Stimulated activated naive B cell treated with anti-CD40 and anti-IgM and Interleukin-4, amounts not matched to agents 10 μg/mL and 1 μg/mL and 100 μg/mL, for 72 hours (primary cell): ENCODE measurements around the gene ANO10.
A peak's percentile ranks its signal among the peaks of the same experiment; 100 is the strongest.
"Not testable (repeated sequence)": the region's sequence is repeated elsewhere in the genome, so short reads cannot be mapped to it uniquely, and the experiment has no call there.

Experiments
- ATAC-seq, 2 donors: fragments of 150-1000 bp; cut with Tn5 transposase; replicated peaks; 2 replicates each; pipeline ENCODE4 v1.10.0; 2021; ENCODE audit warnings: moderate library complexity in 1 of 2
- DNase-seq: peaks from one replicate; pipeline ENCODE4 v3.0.0; 2021
- H3K27ac Mint-ChIP-seq: one replicate; pipeline ENCODE4 v1.8.0; 2022; ENCODE audit warnings: mild to moderate bottlenecking, mixed read lengths
- H3K27me3 Mint-ChIP-seq, 2 donors: one replicate each; pipeline ENCODE4 v1.8.0; 2022; ENCODE audit warnings: mixed read lengths in 2 of 2
- H3K36me3 Mint-ChIP-seq, 2 donors: one replicate each; pipeline ENCODE4 v1.8.0; 2022; ENCODE audit warnings: mixed read lengths in 2 of 2, mild to moderate bottlenecking in 1 of 2
- H3K4me1 Mint-ChIP-seq, 2 donors: one replicate each; pipeline ENCODE4 v1.8.0; 2022; ENCODE audit warnings: mixed read lengths in 2 of 2, mild to moderate bottlenecking in 1 of 2
- H3K4me3 Mint-ChIP-seq, 2 donors: one replicate each; pipeline ENCODE4 v1.8.0; 2022; ENCODE audit warnings: mild to moderate bottlenecking in 2 of 2, mixed read lengths in 2 of 2, moderate library complexity in 1 of 2
- H3K9me3 Mint-ChIP-seq, 2 donors: one replicate each; pipeline ENCODE4 v1.8.0; 2022; ENCODE audit warnings: mixed read lengths in 2 of 2, mild to moderate bottlenecking in 1 of 2

Gene ANO10

GRCh38 chr3:43361077-43361476, 260.7 kb downstream of the ANO10 start:
- no peak for ATAC-seq
- Mint-ChIP-seq H3K36me3 (peaks cover 3 to 30% of the 10 kb centered on the region in 2 donors), H3K9me3 (peaks cover 10 to 12% of the 10 kb centered on the region in 2 donors), H3K27ac (no peak overlapping the region), H3K27me3 (no peaks in the 10 kb centered on the region), H3K4me1 (no peaks in the 10 kb centered on the region), H3K4me3 (no peak overlapping the region)
- no peak for DNase-seq

GRCh38 chr3:43356033-43356432, 265.8 kb downstream of the ANO10 start:
- peak overlapping the region; percentile 53 for H3K27ac Mint-ChIP-seq
- not testable (repeated sequence) for H3K4me3 Mint-ChIP-seq, ATAC-seq, H3K4me1 Mint-ChIP-seq, DNase-seq, H3K27me3 Mint-ChIP-seq
- peaks cover 43 to 55% of the 10 kb centered on the region in 2 donors for H3K36me3 Mint-ChIP-seq
- H3K9me3 Mint-ChIP-seq, result peaks cover 49 to 51% of the 10 kb centered on the region in 2 donors

- peaks cover 0 to 3% of the 10 kb centered on the region in 2 donors for H3K4me1 Mint-ChIP-seq
- ATAC-seq (no peak), DNase-seq (no peak)
- no peak overlapping the region for H3K27ac Mint-ChIP-seq
- no peaks in the 10 kb centered on the region for H3K27me3 Mint-ChIP-seq
- no peak overlapping the region for H3K4me3 Mint-ChIP-seq
- peaks cover 45 to 73% of the 10 kb centered on the region in 2 donors for H3K36me3 Mint-ChIP-seq
- H3K9me3 Mint-ChIP-seq, result peaks cover 47 to 52% of the 10 kb centered on the region in 2 donors
These were observed 267.7 kb downstream of the ANO10 start for GRCh38 chr3:43353923-43354670.

- DNase-seq (no peak), ATAC-seq (no peak)
- H3K4me1 Mint-ChIP-seq, result peaks cover 0 to 3% of the 10 kb centered on the region in 2 donors
- H3K36me3 Mint-ChIP-seq, result peaks cover 49 to 80% of the 10 kb centered on the region in 2 donors
- no peaks in the 10 kb centered on the region for H3K27me3 Mint-ChIP-seq
- H3K4me3 Mint-ChIP-seq, result no peak overlapping the region
- H3K27ac Mint-ChIP-seq, result no peak overlapping the region
- H3K9me3 Mint-ChIP-seq, result peaks cover 47 to 52% of the 10 kb centered on the region in 2 donors
These were observed 268.4 kb downstream of the ANO10 start for GRCh38 chr3:43353393-43353792.

GRCh38 chr3:43349716-43350115, 272.1 kb downstream of the ANO10 start:
- ATAC-seq, result no peak
- no peaks in the 10 kb centered on the region for H3K27me3 Mint-ChIP-seq
- peaks cover 57 to 89% of the 10 kb centered on the region in 2 donors for H3K36me3 Mint-ChIP-seq
- no peak overlapping the region for H3K4me3 Mint-ChIP-seq
- peaks cover 5% of the 10 kb centered on the region in 2 donors for H3K4me1 Mint-ChIP-seq
- no peak overlapping the region for H3K27ac Mint-ChIP-seq
- peaks cover 26 to 29% of the 10 kb centered on the region in 2 donors for H3K9me3 Mint-ChIP-seq
- DNase-seq, result no peak

DNA sequence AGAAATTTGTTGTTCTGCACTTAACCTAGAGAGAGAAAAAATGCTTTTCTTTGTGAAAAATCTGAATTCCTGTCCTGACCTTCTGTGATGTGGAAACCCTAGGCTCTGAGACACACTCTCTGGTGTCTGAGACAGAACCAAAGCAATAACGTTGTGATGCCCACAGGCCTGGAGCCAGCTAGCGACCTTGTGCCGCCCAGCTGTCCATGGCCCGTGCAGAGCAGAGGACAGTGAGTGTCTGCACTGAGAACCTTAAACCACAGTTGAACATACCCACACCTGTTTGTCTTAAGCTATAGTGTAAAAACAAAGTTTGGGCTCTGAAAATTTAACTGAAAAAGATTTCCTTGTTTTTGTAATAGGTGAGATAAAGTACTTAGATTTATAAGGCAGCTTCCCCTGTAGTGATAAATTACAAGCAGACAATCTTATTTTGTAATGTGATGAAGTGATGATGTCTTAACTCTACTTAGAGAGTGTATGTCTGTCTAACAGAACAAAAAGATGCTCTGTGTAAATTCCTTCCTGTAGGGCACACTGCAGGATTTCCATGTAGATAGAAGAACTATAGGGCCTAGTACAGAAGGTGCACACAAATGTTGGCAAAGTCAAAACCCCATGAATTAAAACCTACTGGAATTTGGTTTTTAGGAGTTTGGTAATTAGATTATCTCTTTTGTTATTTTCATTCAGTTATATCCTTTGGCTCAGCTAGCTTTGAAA, 272.8 kb downstream of the ANO10 start:
- H3K4me3 Mint-ChIP-seq, result no peak overlapping the region
- peaks cover 5% of the 10 kb centered on the region in 2 donors for H3K4me1 Mint-ChIP-seq
- H3K36me3 Mint-ChIP-seq, result peaks cover 50 to 84% of the 10 kb centered on the region in 2 donors
- no peak overlapping the region for H3K27ac Mint-ChIP-seq
- no peaks in the 10 kb centered on the region for H3K27me3 Mint-ChIP-seq
- no peak for ATAC-seq
- DNase-seq, result no peak
- H3K9me3 Mint-ChIP-seq, result peaks cover 19 to 22% of the 10 kb centered on the region in 2 donors

- H3K4me1 Mint-ChIP-seq, result peaks cover 5% of the 10 kb centered on the region in 2 donors
- no peaks in the 10 kb centered on the region for H3K27me3 Mint-ChIP-seq
- H3K27ac Mint-ChIP-seq, result peak overlapping the region; percentile 51
- H3K4me3 Mint-ChIP-seq, result no peak overlapping the region
- H3K9me3 Mint-ChIP-seq, result peaks cover 16 to 18% of the 10 kb centered on the region in 2 donors
- ATAC-seq, result no peak
- peaks cover 46 to 84% of the 10 kb centered on the region in 2 donors for H3K36me3 Mint-ChIP-seq
- DNase-seq, result no peak
These were observed 273.5 kb downstream of the ANO10 start for GRCh38 chr3:43348350-43348749.

GRCh38 chr3:43347774-43348173, 274.0 kb downstream of the ANO10 start:
- DNase-seq (no peak), ATAC-seq (no peak)
- H3K27ac Mint-ChIP-seq, result no peak overlapping the region
- H3K4me3 Mint-ChIP-seq, result no peak overlapping the region
- H3K27me3 Mint-ChIP-seq, result no peaks in the 10 kb centered on the region
- peaks cover 5% of the 10 kb centered on the region in 2 donors for H3K4me1 Mint-ChIP-seq
- H3K9me3 Mint-ChIP-seq, result peaks cover 14 to 15% of the 10 kb centered on the region in 2 donors
- peaks cover 42 to 80% of the 10 kb centered on the region in 2 donors for H3K36me3 Mint-ChIP-seq

GRCh38 chr3:43346978-43347749, 274.6 kb downstream of the ANO10 start:
- Mint-ChIP-seq H3K27ac (no peak overlapping the region), H3K4me1 (peaks cover 5% of the 10 kb centered on the region in 2 donors), H3K27me3 (no peaks in the 10 kb centered on the region), H3K9me3 (peaks cover 9 to 11% of the 10 kb centered on the region in 2 donors), H3K36me3 (peaks cover 43 to 81% of the 10 kb centered on the region in 2 donors), H3K4me3 (no peak overlapping the region)
- no peak for DNase-seq
- no peak for ATAC-seq

DNA sequence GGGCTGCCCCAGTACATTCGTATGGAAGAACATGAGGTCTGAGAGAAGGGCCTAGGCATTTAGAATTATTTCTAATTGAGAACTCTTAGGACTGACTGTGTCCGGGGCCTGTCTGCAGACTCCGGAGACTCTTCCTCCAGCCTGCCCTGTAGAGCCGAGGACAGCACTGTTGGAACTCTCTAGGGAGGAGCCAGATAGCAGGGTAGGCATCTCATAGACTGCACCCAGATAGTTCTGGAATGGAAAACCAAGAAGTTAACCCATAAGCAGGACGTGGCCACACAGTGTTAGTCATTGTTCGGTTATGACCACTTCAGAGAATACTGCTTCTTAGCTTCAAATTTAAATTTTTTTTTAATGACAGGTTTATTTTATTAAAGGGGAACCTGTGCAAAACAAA, 275.9 kb downstream of the ANO10 start:
- peaks cover 32 to 69% of the 10 kb centered on the region in 2 donors for H3K36me3 Mint-ChIP-seq
- H3K4me3 Mint-ChIP-seq, result no peak overlapping the region
- DNase-seq (no peak), ATAC-seq (no peak)
- H3K9me3 Mint-ChIP-seq, result no peaks in the 10 kb centered on the region
- no peaks in the 10 kb centered on the region for H3K27me3 Mint-ChIP-seq
- no peak overlapping the region for H3K27ac Mint-ChIP-seq
- H3K4me1 Mint-ChIP-seq, result peaks cover 2 to 5% of the 10 kb centered on the region in 2 donors

DNA sequence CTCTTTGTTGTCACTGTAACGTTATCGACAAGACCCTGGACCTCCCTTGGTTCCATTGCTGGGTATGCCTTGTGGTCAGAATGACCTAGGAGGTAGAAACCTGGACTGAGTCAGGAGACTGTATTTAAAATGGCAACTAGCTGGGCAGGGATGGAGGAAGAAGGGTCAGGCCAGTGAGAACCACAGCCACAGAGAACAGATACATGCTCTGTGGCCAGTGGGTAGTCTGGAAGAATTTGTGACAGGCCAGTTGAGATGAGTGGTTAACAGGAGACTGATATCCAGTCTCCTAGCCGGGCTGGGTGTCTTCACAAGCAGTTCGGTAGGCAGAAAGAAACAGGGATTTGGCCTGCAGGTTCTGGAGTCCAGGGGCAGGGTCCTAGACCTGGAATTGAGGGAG, 276.6 kb downstream of the ANO10 start:
- DNase-seq (no peak), ATAC-seq (no peak)
- H3K27ac Mint-ChIP-seq, result no peak overlapping the region
- no peaks in the 10 kb centered on the region for H3K27me3 Mint-ChIP-seq
- peaks cover 33 to 70% of the 10 kb centered on the region in 2 donors for H3K36me3 Mint-ChIP-seq
- peaks cover 2 to 5% of the 10 kb centered on the region in 2 donors for H3K4me1 Mint-ChIP-seq
- H3K9me3 Mint-ChIP-seq, result no peaks in the 10 kb centered on the region
- no peak overlapping the region for H3K4me3 Mint-ChIP-seq

- Mint-ChIP-seq H3K36me3 (peaks cover 39 to 68% of the 10 kb centered on the region in 2 donors), H3K4me3 (no peak overlapping the region), H3K9me3 (no peaks in the 10 kb centered on the region), H3K27me3 (no peaks in the 10 kb centered on the region), H3K27ac (no peak overlapping the region), H3K4me1 (peaks cover 2 to 5% of the 10 kb centered on the region in 2 donors)
- DNase-seq (no peak), ATAC-seq (no peak)
These were observed 277.3 kb downstream of the ANO10 start for GRCh38 chr3:43344520-43344919.

GRCh38 chr3:43343815-43344214, 278.0 kb downstream of the ANO10 start:
- H3K4me3 Mint-ChIP-seq, result no peak overlapping the region
- no peaks in the 10 kb centered on the region for H3K27me3 Mint-ChIP-seq
- no peak overlapping the region for H3K27ac Mint-ChIP-seq
- peaks cover 41 to 68% of the 10 kb centered on the region in 2 donors for H3K36me3 Mint-ChIP-seq
- peaks cover 2 to 5% of the 10 kb centered on the region in 2 donors for H3K4me1 Mint-ChIP-seq
- ATAC-seq (no peak), DNase-seq (no peak)
- no peaks in the 10 kb centered on the region for H3K9me3 Mint-ChIP-seq

- Mint-ChIP-seq H3K27me3 (no peaks in the 10 kb centered on the region), H3K4me1 (peaks cover 2 to 5% of the 10 kb centered on the region in 2 donors), H3K4me3 (no peak overlapping the region), H3K9me3 (peaks cover 2 to 4% of the 10 kb centered on the region in 2 donors), H3K36me3 (peaks cover 44 to 68% of the 10 kb centered on the region in 2 donors), H3K27ac (no peak overlapping the region)
- no peak for DNase-seq
- ATAC-seq, result no peak
These were observed 278.6 kb downstream of the ANO10 start for GRCh38 chr3:43343185-43343584.
